HCT116 (cell line): ENCODE measurements around the gene FKBP2. TPM values are rescaled to one million over a fixed set of nuclear protein-coding genes. Genes with fewer than 3 reads are reported as not detected.

Experiments
- ATAC-seq: fragments of 200-7000 bp; cut with Tn5 transposase; 2 replicates; pipeline ENCODE4 v1.9.1; 2020; ENCODE audit warnings: mild to moderate bottlenecking, moderate library complexity
- BruUV-seq: library from RNA; stranded (reverse); fragments of 400-500 nt; replicated peaks from 2 replicates; lab custom pipeline; 2021; lab: Mats Ljungman, UMichigan
- CTCF ChIA-PET: fragments of 300-600 bp; sonication (Branson Sonifier 250); formaldehyde crosslinking; loops from one replicate; lab custom pipeline; 2021; ENCODE audit warnings: antibody characterized with exemption; lab: Charles Lee
- POLR2A ChIA-PET: fragments of 300-600, 350-600 bp; sonication (Branson Sonifier 250); formaldehyde crosslinking; loops from one replicate; lab custom pipeline; 2021; ENCODE audit warnings: antibody characterized with exemption; lab: Charles Lee
- RAD21 ChIA-PET, 2 experiments: fragments of 300-600 bp; sonication (Branson Sonifier 250); formaldehyde crosslinking; loops; one replicate each; lab custom pipeline; 2023; ENCODE audit warnings: low total read pairs in 2 of 2; ENCODE audit not compliant: uncharacterized antibody in 2 of 2, unreplicated experiment in 2 of 2, low non-redundant PET in 1 of 2; lab: Charles Lee
- DNase-seq: peaks from one replicate; pipeline ENCODE4 v3.0.0-alpha.2; 2010; ENCODE audit warnings: low read depth, low spot score
- H2AFZ ChIP-seq: fragments of 200-600 bp; shearing (Covaris generic), sonication (generic); 2 replicates; pipeline ENCODE4 v1.6.1; 2017; ENCODE audit warnings: low read depth, mixed run types, mixed read lengths, antibody characterized with exemption, low read length; ENCODE audit not compliant: poor library complexity, severe bottlenecking
- H3K27ac ChIP-seq: 2 replicates; pipeline ENCODE4 v1.5.1; 2012; ENCODE audit warnings: low read depth, low read length
- H3K27me3 ChIP-seq: fragments of 200-600 bp; sonication (generic); 2 replicates; pipeline ENCODE4 v1.6.1; 2016; ENCODE audit warnings: mixed run types, low read length, mixed read lengths; ENCODE audit not compliant: insufficient read depth
- H3K36me3 ChIP-seq, 2 experiments: fragments of 200-500 bp in 1 of 2; fragments of 200-600 bp in 1 of 2; sonication (Bioruptor generic) in 1 of 2; sonication (generic) in 1 of 2; 2 replicates each; pipeline versions ENCODE4 v1.5.1 to v1.6.1; 2014 to 2016; ENCODE audit warnings: low read length in 2 of 2, inconsistent platforms in 1 of 2, mixed read lengths in 1 of 2, mixed run types in 1 of 2; ENCODE audit not compliant: insufficient read depth in 2 of 2, control insufficient read depth in 1 of 2
- H3K4me1 ChIP-seq, 2 experiments: fragments of 200-600 bp in 1 of 2; sonication (generic) in 1 of 2; 2 replicates each; pipeline versions ENCODE4 v1.5.1 to v1.6.1; 2012 to 2017; ENCODE audit warnings: low read length in 2 of 2, inconsistent platforms in 1 of 2, mild to moderate bottlenecking in 1 of 2, mixed read lengths in 1 of 2, mixed run types in 1 of 2, moderate library complexity in 1 of 2; ENCODE audit not compliant: insufficient read depth in 2 of 2, control insufficient read depth in 1 of 2
- H3K4me2 ChIP-seq: fragments of 200-600 bp; sonication (generic); 2 replicates; pipeline ENCODE4 v1.6.1; 2017; ENCODE audit warnings: mixed run types, low read length, mixed read lengths
- H3K4me3 ChIP-seq, 2 experiments: fragments of 200-600 bp in 1 of 2; sonication (generic) in 1 of 2; replicated peaks in 1 of 2; 2 replicates each; pipeline ENCODE4 v1.5.1; 2011 to 2016; ENCODE audit warnings: low read length in 2 of 2, control low read depth in 1 of 2, low read depth in 1 of 2, mild to moderate bottlenecking in 1 of 2, mixed read lengths in 1 of 2, mixed run types in 1 of 2
- H3K79me2 ChIP-seq: fragments of 200-600 bp; sonication (generic); 2 replicates; pipeline ENCODE4 v1.6.1; 2017; ENCODE audit warnings: mild to moderate bottlenecking, mixed run types, low read length, moderate library complexity, mixed read lengths; ENCODE audit not compliant: insufficient read depth
- H3K9ac ChIP-seq: fragments of 200-600 bp; sonication (generic); 2 replicates; pipeline ENCODE4 v1.6.1; 2016; ENCODE audit warnings: low read length, mixed read lengths
- H3K9me2 ChIP-seq: fragments of 200-600 bp; sonication (generic), shearing (Covaris generic); 2 replicates; pipeline ENCODE4 v1.6.1; 2017; ENCODE audit warnings: mixed run types, mild to moderate bottlenecking, moderate library complexity; ENCODE audit not compliant: insufficient read depth
- H3K9me3 ChIP-seq, 2 experiments: fragments of 200-500 bp in 1 of 2; fragments of 200-600 bp in 1 of 2; sonication (Bioruptor generic) in 1 of 2; sonication (generic) in 1 of 2; 2 replicates each; pipeline ENCODE4 v1.6.1; 2014 to 2017; ENCODE audit warnings: low read length in 2 of 2, mixed read lengths in 2 of 2, inconsistent platforms in 1 of 2, low read depth in 1 of 2, mild to moderate bottlenecking in 1 of 2, mixed run types in 1 of 2, moderate library complexity in 1 of 2; ENCODE audit not compliant: control insufficient read depth in 1 of 2, insufficient read depth in 1 of 2
- H4K20me1 ChIP-seq: fragments of 200-600 bp; sonication (generic), shearing (Covaris generic); 2 replicates; pipeline ENCODE4 v1.6.1; 2017; ENCODE audit warnings: mixed run types, mild to moderate bottlenecking, moderate library complexity; ENCODE audit not compliant: insufficient read depth
- ELF1 ChIP-seq: IDR thresholded peaks from 2 replicates; pipeline ENCODE4 v1.6.1; 2012; ENCODE audit warnings: low read depth, borderline replicate concordance
- EZH2 ChIP-seq: fragments of 200-600 bp; sonication (generic); IDR thresholded peaks from 2 replicates; pipeline ENCODE4 v1.6.1; 2017; ENCODE audit warnings: antibody characterized with exemption, mixed run types
- MAX ChIP-seq: IDR thresholded peaks from 2 replicates; pipeline ENCODE4 v1.6.1; 2012
- ZFX ChIP-seq: fragments of 450-650 bp; IDR thresholded peaks from 2 replicates; pipeline ENCODE4 v1.6.1; 2017
- intact Hi-C: fragments of 100-400 bp; cut with micrococcal nuclease; formaldehyde crosslinking; loops from 2 replicates; pipeline ENCODE4 v1.10.0; 2022
- total RNA-seq: library from RNA; stranded (reverse); gene quantifications from one replicate; pipeline ENCODE4 v1.2.1, GENCODE V29; 2021; ENCODE audit not compliant: unreplicated experiment
- TF ChIP-seq, protein P1 (sequence below), 3 experiments: fragments of 200-600 bp in 1 of 3; sonication (generic) in 1 of 3; IDR thresholded peaks in 2 of 3; conservative IDR thresholded peaks in 1 of 3; 2 replicates each; pipeline ENCODE4 v1.5.1; 2012 to 2017; ENCODE audit warnings: low read depth in 2 of 3, low read length in 2 of 3, antibody characterized with exemption in 1 of 3, borderline replicate concordance in 1 of 3, control low read depth in 1 of 3, mild to moderate bottlenecking in 1 of 3, mixed read lengths in 1 of 3, mixed run types in 1 of 3, moderate library complexity in 1 of 3; ENCODE audit not compliant: insufficient read depth in 1 of 3

Gene FKBP2
- total RNA-seq, 1 experiment from 2014 or later = 69.2 TPM

- peak; percentile 16; the same call in 1 of the 2 replicates for ATAC-seq
- Histone ChIP-seq H3K27me3 (no peaks in the 10 kb centered on the region), H2AFZ (no peak overlapping the region), H3K9ac (peak overlapping the region; percentile 85), H3K79me2 (no peaks in the 10 kb centered on the region), H3K36me3 (no peaks in the 10 kb centered on the region; a peak in 1 of 4 replicates), H3K4me2 (peak overlapping the region; percentile 96)
- CTCF ChIA-PET = interaction anchor here (1.2 to 4.3 kb wide), 3 partner anchors 15 to 82 kb away, joined by 4 to 22 read pairs (median 4); partner anchors contain the start of gene ESRRA
- no peak for TF ChIP-seq EZH2
- peak; percentile 22; the same call in 1 of the 2 replicates for TF ChIP-seq ZFX
- TF ChIP-seq, protein P1, sequence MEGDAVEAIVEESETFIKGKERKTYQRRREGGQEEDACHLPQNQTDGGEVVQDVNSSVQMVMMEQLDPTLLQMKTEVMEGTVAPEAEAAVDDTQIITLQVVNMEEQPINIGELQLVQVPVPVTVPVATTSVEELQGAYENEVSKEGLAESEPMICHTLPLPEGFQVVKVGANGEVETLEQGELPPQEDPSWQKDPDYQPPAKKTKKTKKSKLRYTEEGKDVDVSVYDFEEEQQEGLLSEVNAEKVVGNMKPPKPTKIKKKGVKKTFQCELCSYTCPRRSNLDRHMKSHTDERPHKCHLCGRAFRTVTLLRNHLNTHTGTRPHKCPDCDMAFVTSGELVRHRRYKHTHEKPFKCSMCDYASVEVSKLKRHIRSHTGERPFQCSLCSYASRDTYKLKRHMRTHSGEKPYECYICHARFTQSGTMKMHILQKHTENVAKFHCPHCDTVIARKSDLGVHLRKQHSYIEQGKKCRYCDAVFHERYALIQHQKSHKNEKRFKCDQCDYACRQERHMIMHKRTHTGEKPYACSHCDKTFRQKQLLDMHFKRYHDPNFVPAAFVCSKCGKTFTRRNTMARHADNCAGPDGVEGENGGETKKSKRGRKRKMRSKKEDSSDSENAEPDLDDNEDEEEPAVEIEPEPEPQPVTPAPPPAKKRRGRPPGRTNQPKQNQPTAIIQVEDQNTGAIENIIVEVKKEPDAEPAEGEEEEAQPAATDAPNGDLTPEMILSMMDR (IDR thresholded peaks at IDR 0.05 in 2 of 3, conservative IDR thresholded peaks at IDR 0.05 in 1 of 3; ENCODE audit: borderline replicate concordance in 1 of 3, insufficient read depth in 1 of 3, low read depth in 2 of 3, low read length in 2 of 3) = peak in 2 of 3 experiments; percentile 21 to 28; a peak in 2 of 6 replicates
- no peak for TF ChIP-seq ELF1
- no peak for TF ChIP-seq MAX
- TF ChIP-seq, all 23 proteins: peak for 2
- Histone ChIP-seq H3K4me1 (peaks cover 14 to 27% of the 10 kb centered on the region in 2 experiments), H4K20me1 (no peaks in the 10 kb centered on the region), H3K4me3 (peak overlapping the region; percentile 53 to 80), H3K27ac (peak overlapping the region; percentile 83), H3K9me3 (no peaks in the 10 kb centered on the region), H3K9me2 (no peaks in the 10 kb centered on the region)
- RAD21 ChIA-PET = interaction anchor here in 1 of 2 experiments (0.7 kb wide), 1 partner anchor 80 kb away, joined by 3 read pairs; no protein-coding TSS in a partner anchor
- DNase-seq = no peak
- no TSS peak for BruUV-seq
- POLR2A ChIA-PET = interaction anchor here (1.2 kb wide), 1 partner anchor 17 kb away, joined by 3 read pairs; no protein-coding TSS in a partner anchor
- intact Hi-C loops = no loop called here
Observed at GRCh38 chr11:64285885-64286800, 45.2 kb downstream of the FKBP2 start.
